ENCODE results near the gene PHKB.

DNA sequence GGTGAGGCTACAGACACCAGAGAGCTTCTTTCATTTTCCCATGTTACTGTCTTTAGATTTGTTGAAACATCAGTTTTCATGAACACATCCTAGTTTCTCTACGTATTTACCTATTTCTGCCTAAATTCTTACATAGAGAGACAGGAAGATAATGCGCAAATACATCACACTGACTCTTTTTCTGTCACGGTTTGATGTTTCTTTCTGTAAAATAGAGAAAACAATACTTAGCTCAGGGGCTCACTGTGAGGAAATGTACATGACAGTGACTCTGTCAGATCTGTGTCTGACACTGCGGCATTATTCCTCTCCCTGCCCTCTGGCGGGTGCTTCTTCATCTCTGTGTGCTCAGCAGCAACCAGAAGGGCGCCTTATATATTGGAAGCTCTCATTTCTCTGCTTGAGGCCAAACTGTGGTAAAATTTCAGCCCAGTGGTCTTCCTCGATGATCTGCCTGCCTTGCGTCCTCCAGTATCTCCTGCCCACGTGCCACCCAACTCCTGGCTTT is 264.1 kb downstream of the PHKB start:
- TF ChIP-seq, protein P1, sequence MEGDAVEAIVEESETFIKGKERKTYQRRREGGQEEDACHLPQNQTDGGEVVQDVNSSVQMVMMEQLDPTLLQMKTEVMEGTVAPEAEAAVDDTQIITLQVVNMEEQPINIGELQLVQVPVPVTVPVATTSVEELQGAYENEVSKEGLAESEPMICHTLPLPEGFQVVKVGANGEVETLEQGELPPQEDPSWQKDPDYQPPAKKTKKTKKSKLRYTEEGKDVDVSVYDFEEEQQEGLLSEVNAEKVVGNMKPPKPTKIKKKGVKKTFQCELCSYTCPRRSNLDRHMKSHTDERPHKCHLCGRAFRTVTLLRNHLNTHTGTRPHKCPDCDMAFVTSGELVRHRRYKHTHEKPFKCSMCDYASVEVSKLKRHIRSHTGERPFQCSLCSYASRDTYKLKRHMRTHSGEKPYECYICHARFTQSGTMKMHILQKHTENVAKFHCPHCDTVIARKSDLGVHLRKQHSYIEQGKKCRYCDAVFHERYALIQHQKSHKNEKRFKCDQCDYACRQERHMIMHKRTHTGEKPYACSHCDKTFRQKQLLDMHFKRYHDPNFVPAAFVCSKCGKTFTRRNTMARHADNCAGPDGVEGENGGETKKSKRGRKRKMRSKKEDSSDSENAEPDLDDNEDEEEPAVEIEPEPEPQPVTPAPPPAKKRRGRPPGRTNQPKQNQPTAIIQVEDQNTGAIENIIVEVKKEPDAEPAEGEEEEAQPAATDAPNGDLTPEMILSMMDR (IDR thresholded peaks at IDR 0.05; ENCODE audit: low read depth, low read length, poor library complexity, severe bottlenecking): no peak
- no peak for TF ChIP-seq EZH2phosphoT487 (IDR thresholded peaks at IDR 0.05; ENCODE audit: borderline replicate concordance, low read length)

Measured in DOHH2 (cell line).